HCT116 (cell line): ENCODE measurements around the gene PDZD4. TPM values are rescaled to one million over a fixed set of nuclear protein-coding genes. Genes with fewer than 3 reads are reported as not detected.

Experiments
- ATAC-seq: fragments of 200-7000 bp; cut with Tn5 transposase; 2 replicates; pipeline ENCODE4 v1.9.1; 2020; ENCODE audit warnings: mild to moderate bottlenecking, moderate library complexity
- BruUV-seq: library from RNA; stranded (reverse); fragments of 400-500 nt; replicated peaks from 2 replicates; lab custom pipeline; 2021; lab: Mats Ljungman, UMichigan
- CTCF ChIA-PET: fragments of 300-600 bp; sonication (Branson Sonifier 250); formaldehyde crosslinking; loops from one replicate; lab custom pipeline; 2021; ENCODE audit warnings: antibody characterized with exemption; lab: Charles Lee
- POLR2A ChIA-PET: fragments of 300-600, 350-600 bp; sonication (Branson Sonifier 250); formaldehyde crosslinking; loops from one replicate; lab custom pipeline; 2021; ENCODE audit warnings: antibody characterized with exemption; lab: Charles Lee
- RAD21 ChIA-PET, 2 experiments: fragments of 300-600 bp; sonication (Branson Sonifier 250); formaldehyde crosslinking; loops; one replicate each; lab custom pipeline; 2023; ENCODE audit warnings: low total read pairs in 2 of 2; ENCODE audit not compliant: uncharacterized antibody in 2 of 2, unreplicated experiment in 2 of 2, low non-redundant PET in 1 of 2; lab: Charles Lee
- DNase-seq: peaks from one replicate; pipeline ENCODE4 v3.0.0-alpha.2; 2010; ENCODE audit warnings: low read depth, low spot score
- H2AFZ ChIP-seq: fragments of 200-600 bp; shearing (Covaris generic), sonication (generic); 2 replicates; pipeline ENCODE4 v1.6.1; 2017; ENCODE audit warnings: low read depth, mixed run types, mixed read lengths, antibody characterized with exemption, low read length; ENCODE audit not compliant: poor library complexity, severe bottlenecking
- H3K27ac ChIP-seq: 2 replicates; pipeline ENCODE4 v1.5.1; 2012; ENCODE audit warnings: low read depth, low read length
- H3K27me3 ChIP-seq: fragments of 200-600 bp; sonication (generic); 2 replicates; pipeline ENCODE4 v1.6.1; 2016; ENCODE audit warnings: mixed run types, low read length, mixed read lengths; ENCODE audit not compliant: insufficient read depth
- H3K36me3 ChIP-seq, 2 experiments: fragments of 200-500 bp in 1 of 2; fragments of 200-600 bp in 1 of 2; sonication (Bioruptor generic) in 1 of 2; sonication (generic) in 1 of 2; 2 replicates each; pipeline versions ENCODE4 v1.5.1 to v1.6.1; 2014 to 2016; ENCODE audit warnings: low read length in 2 of 2, inconsistent platforms in 1 of 2, mixed read lengths in 1 of 2, mixed run types in 1 of 2; ENCODE audit not compliant: insufficient read depth in 2 of 2, control insufficient read depth in 1 of 2
- H3K4me1 ChIP-seq, 2 experiments: fragments of 200-600 bp in 1 of 2; sonication (generic) in 1 of 2; 2 replicates each; pipeline versions ENCODE4 v1.5.1 to v1.6.1; 2012 to 2017; ENCODE audit warnings: low read length in 2 of 2, inconsistent platforms in 1 of 2, mild to moderate bottlenecking in 1 of 2, mixed read lengths in 1 of 2, mixed run types in 1 of 2, moderate library complexity in 1 of 2; ENCODE audit not compliant: insufficient read depth in 2 of 2, control insufficient read depth in 1 of 2
- H3K4me2 ChIP-seq: fragments of 200-600 bp; sonication (generic); 2 replicates; pipeline ENCODE4 v1.6.1; 2017; ENCODE audit warnings: mixed run types, low read length, mixed read lengths
- H3K4me3 ChIP-seq, 2 experiments: fragments of 200-600 bp in 1 of 2; sonication (generic) in 1 of 2; replicated peaks in 1 of 2; 2 replicates each; pipeline ENCODE4 v1.5.1; 2011 to 2016; ENCODE audit warnings: low read length in 2 of 2, control low read depth in 1 of 2, low read depth in 1 of 2, mild to moderate bottlenecking in 1 of 2, mixed read lengths in 1 of 2, mixed run types in 1 of 2
- H3K79me2 ChIP-seq: fragments of 200-600 bp; sonication (generic); 2 replicates; pipeline ENCODE4 v1.6.1; 2017; ENCODE audit warnings: mild to moderate bottlenecking, mixed run types, low read length, moderate library complexity, mixed read lengths; ENCODE audit not compliant: insufficient read depth
- H3K9ac ChIP-seq: fragments of 200-600 bp; sonication (generic); 2 replicates; pipeline ENCODE4 v1.6.1; 2016; ENCODE audit warnings: low read length, mixed read lengths
- H3K9me2 ChIP-seq: fragments of 200-600 bp; sonication (generic), shearing (Covaris generic); 2 replicates; pipeline ENCODE4 v1.6.1; 2017; ENCODE audit warnings: mixed run types, mild to moderate bottlenecking, moderate library complexity; ENCODE audit not compliant: insufficient read depth
- H3K9me3 ChIP-seq, 2 experiments: fragments of 200-500 bp in 1 of 2; fragments of 200-600 bp in 1 of 2; sonication (Bioruptor generic) in 1 of 2; sonication (generic) in 1 of 2; 2 replicates each; pipeline ENCODE4 v1.6.1; 2014 to 2017; ENCODE audit warnings: low read length in 2 of 2, mixed read lengths in 2 of 2, inconsistent platforms in 1 of 2, low read depth in 1 of 2, mild to moderate bottlenecking in 1 of 2, mixed run types in 1 of 2, moderate library complexity in 1 of 2; ENCODE audit not compliant: control insufficient read depth in 1 of 2, insufficient read depth in 1 of 2
- H4K20me1 ChIP-seq: fragments of 200-600 bp; sonication (generic), shearing (Covaris generic); 2 replicates; pipeline ENCODE4 v1.6.1; 2017; ENCODE audit warnings: mixed run types, mild to moderate bottlenecking, moderate library complexity; ENCODE audit not compliant: insufficient read depth
- CBX3 ChIP-seq: IDR thresholded peaks from 2 replicates; pipeline ENCODE4 v1.6.1; 2012; ENCODE audit warnings: low read depth
- CEBPB ChIP-seq: IDR thresholded peaks from 2 replicates; pipeline ENCODE4 v1.6.1; 2012; ENCODE audit warnings: low read depth
- ELF1 ChIP-seq: IDR thresholded peaks from 2 replicates; pipeline ENCODE4 v1.6.1; 2012; ENCODE audit warnings: low read depth, borderline replicate concordance
- EZH2 ChIP-seq: fragments of 200-600 bp; sonication (generic); IDR thresholded peaks from 2 replicates; pipeline ENCODE4 v1.6.1; 2017; ENCODE audit warnings: antibody characterized with exemption, mixed run types
- EZH2phosphoT487 ChIP-seq: fragments of 200-600 bp; IDR thresholded peaks from 2 replicates; pipeline ENCODE4 v1.6.1; 2018; ENCODE audit warnings: antibody characterized with exemption, borderline replicate concordance
- JUND ChIP-seq: IDR thresholded peaks from 2 replicates; pipeline ENCODE4 v1.6.1; 2012
- POLR2A ChIP-seq: IDR thresholded peaks from 2 replicates; pipeline ENCODE4 v1.7.0; 2011; ENCODE audit warnings: borderline replicate concordance; ENCODE audit not compliant: insufficient read depth, insufficient read length; ENCODE audit errors: extremely low read depth
- RAD21 ChIP-seq: IDR thresholded peaks from 2 replicates; pipeline ENCODE4 v1.6.1; 2012; ENCODE audit warnings: low read depth, mild to moderate bottlenecking
- SP1 ChIP-seq: IDR thresholded peaks from 2 replicates; pipeline ENCODE4 v1.6.1; 2012; ENCODE audit warnings: low read depth
- SRF ChIP-seq: IDR thresholded peaks from 2 replicates; pipeline ENCODE4 v1.6.1; 2012; ENCODE audit warnings: low read depth
- TCF7L2 ChIP-seq: IDR thresholded peaks from 2 replicates; pipeline ENCODE4 v1.7.0; 2011; ENCODE audit warnings: borderline replicate concordance, inconsistent platforms; ENCODE audit not compliant: insufficient read depth, insufficient read length; ENCODE audit errors: extremely low read depth
- YY1 ChIP-seq: IDR thresholded peaks from 2 replicates; pipeline ENCODE4 v1.6.1; 2011; ENCODE audit warnings: low read length, low read depth, moderate library complexity, mild to moderate bottlenecking; ENCODE audit not compliant: insufficient replicate concordance; ENCODE audit errors: extremely low read depth
- ZNF274 ChIP-seq: fragments of 200-500 bp; sonication (Bioruptor generic); IDR thresholded peaks from 2 replicates; pipeline ENCODE4 v1.6.1; 2014; ENCODE audit warnings: mild to moderate bottlenecking, low read depth, low read length, inconsistent platforms
- intact Hi-C: fragments of 100-400 bp; cut with micrococcal nuclease; formaldehyde crosslinking; loops from 2 replicates; pipeline ENCODE4 v1.10.0; 2022
- total RNA-seq: library from RNA; stranded (reverse); gene quantifications from one replicate; pipeline ENCODE4 v1.2.1, GENCODE V29; 2021; ENCODE audit not compliant: unreplicated experiment
- TF ChIP-seq, protein P1 (sequence below): IDR thresholded peaks from 2 replicates; pipeline ENCODE4 v1.6.1; 2012; ENCODE audit warnings: low read depth
- TF ChIP-seq, protein P2 (sequence below), 3 experiments: fragments of 200-600 bp in 1 of 3; sonication (generic) in 1 of 3; IDR thresholded peaks in 2 of 3; conservative IDR thresholded peaks in 1 of 3; 2 replicates each; pipeline ENCODE4 v1.5.1; 2012 to 2017; ENCODE audit warnings: low read depth in 2 of 3, low read length in 2 of 3, antibody characterized with exemption in 1 of 3, borderline replicate concordance in 1 of 3, control low read depth in 1 of 3, mild to moderate bottlenecking in 1 of 3, mixed read lengths in 1 of 3, mixed run types in 1 of 3, moderate library complexity in 1 of 3; ENCODE audit not compliant: insufficient read depth in 1 of 3
- TF ChIP-seq, protein P3 (sequence below): IDR thresholded peaks from 2 replicates; pipeline ENCODE4 v1.6.1; 2012
- TF ChIP-seq, protein P4 (sequence below): IDR thresholded peaks from 2 replicates; pipeline ENCODE4 v1.6.1; 2012

PDZD4 gene
- total RNA-seq, 1 experiment from 2014 or later: 0.30 TPM

DNA sequence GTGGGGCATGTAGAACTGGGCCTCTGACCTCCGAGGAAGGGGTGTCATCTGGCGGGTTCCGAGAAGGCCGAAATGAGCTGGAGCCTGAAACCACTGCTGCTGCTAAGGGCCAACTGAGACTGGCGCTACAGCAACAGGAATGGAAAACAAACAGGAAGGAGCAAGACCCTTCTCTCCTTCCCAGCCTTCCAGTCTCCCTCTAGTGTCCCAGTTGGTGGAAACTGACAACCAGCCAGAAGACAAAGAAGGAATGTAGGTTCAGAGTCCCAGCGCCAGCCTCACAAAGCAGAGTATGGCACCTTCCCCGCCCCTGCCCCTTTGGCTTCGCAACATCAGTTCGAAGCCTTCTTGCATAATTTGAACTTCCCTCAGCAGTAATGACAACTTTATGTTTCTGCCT is 24.4 kb upstream of the PDZD4 start:
- Histone ChIP-seq H3K4me2 (no peak overlapping the region), H3K4me1 (no peaks in the 10 kb centered on the region), H2AFZ (no peak overlapping the region), H3K9me3 (no peaks in the 10 kb centered on the region), H3K27ac (no peak overlapping the region), H4K20me1 (no peaks in the 10 kb centered on the region), H3K27me3 (peaks cover 6% of the 10 kb centered on the region; the same call in 1 of the 2 replicates), H3K9ac (no peak overlapping the region), H3K36me3 (no peaks in the 10 kb centered on the region), H3K4me3 (no peak overlapping the region), H3K79me2 (no peaks in the 10 kb centered on the region), H3K9me2 (no peaks in the 10 kb centered on the region)
- no peak for DNase-seq
- BruUV-seq: no TSS peak
- ChIA-PET POLR2A (no interaction called here), CTCF (no interaction called here), RAD21 (no interaction called here)
- intact Hi-C loops: no loop called here
- ATAC-seq: no peak
- TF ChIP-seq RAD21 (no peak), ZNF274 (no peak), EZH2 (no peak), EZH2phosphoT487 (no peak)
- TF ChIP-seq, protein P1, sequence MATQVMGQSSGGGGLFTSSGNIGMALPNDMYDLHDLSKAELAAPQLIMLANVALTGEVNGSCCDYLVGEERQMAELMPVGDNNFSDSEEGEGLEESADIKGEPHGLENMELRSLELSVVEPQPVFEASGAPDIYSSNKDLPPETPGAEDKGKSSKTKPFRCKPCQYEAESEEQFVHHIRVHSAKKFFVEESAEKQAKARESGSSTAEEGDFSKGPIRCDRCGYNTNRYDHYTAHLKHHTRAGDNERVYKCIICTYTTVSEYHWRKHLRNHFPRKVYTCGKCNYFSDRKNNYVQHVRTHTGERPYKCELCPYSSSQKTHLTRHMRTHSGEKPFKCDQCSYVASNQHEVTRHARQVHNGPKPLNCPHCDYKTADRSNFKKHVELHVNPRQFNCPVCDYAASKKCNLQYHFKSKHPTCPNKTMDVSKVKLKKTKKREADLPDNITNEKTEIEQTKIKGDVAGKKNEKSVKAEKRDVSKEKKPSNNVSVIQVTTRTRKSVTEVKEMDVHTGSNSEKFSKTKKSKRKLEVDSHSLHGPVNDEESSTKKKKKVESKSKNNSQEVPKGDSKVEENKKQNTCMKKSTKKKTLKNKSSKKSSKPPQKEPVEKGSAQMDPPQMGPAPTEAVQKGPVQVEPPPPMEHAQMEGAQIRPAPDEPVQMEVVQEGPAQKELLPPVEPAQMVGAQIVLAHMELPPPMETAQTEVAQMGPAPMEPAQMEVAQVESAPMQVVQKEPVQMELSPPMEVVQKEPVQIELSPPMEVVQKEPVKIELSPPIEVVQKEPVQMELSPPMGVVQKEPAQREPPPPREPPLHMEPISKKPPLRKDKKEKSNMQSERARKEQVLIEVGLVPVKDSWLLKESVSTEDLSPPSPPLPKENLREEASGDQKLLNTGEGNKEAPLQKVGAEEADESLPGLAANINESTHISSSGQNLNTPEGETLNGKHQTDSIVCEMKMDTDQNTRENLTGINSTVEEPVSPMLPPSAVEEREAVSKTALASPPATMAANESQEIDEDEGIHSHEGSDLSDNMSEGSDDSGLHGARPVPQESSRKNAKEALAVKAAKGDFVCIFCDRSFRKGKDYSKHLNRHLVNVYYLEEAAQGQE: no peak

DNA sequence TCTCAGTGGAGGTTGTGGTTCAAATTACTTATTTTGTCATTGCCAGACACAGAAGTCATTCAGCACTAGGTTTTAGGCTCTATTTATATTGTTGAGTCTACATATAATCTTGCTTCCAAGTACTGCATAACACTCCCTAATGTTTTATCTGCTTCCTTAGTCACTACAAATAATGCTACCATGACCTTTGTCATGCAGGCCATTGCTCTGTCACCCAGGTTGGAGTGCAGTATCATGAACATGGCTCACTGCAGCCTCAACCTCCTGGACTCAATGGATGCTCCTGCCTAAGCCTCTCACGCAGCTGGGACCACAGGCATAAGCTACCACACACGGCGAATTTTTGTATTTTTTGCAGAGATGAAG is 23.5 kb upstream of the PDZD4 start:
- Histone ChIP-seq H3K9me3 (no peaks in the 10 kb centered on the region), H2AFZ (no peak overlapping the region), H3K27me3 (peaks cover 6% of the 10 kb centered on the region; the same call in 1 of the 2 replicates), H4K20me1 (no peaks in the 10 kb centered on the region), H3K9me2 (no peaks in the 10 kb centered on the region), H3K9ac (no peak overlapping the region), H3K36me3 (no peaks in the 10 kb centered on the region), H3K4me3 (no peak overlapping the region), H3K4me1 (no peaks in the 10 kb centered on the region), H3K4me2 (no peak overlapping the region), H3K27ac (no peak overlapping the region), H3K79me2 (no peaks in the 10 kb centered on the region)
- CTCF ChIA-PET: no interaction called here
- BruUV-seq: no TSS peak
- DNase-seq: no peak
- ATAC-seq: no peak
- RAD21 ChIA-PET: no interaction called here
- POLR2A ChIA-PET: no interaction called here
- intact Hi-C loops: no loop called here
- no peak for TF ChIP-seq TCF7L2
- no peak for TF ChIP-seq EZH2
- TF ChIP-seq, protein P2, sequence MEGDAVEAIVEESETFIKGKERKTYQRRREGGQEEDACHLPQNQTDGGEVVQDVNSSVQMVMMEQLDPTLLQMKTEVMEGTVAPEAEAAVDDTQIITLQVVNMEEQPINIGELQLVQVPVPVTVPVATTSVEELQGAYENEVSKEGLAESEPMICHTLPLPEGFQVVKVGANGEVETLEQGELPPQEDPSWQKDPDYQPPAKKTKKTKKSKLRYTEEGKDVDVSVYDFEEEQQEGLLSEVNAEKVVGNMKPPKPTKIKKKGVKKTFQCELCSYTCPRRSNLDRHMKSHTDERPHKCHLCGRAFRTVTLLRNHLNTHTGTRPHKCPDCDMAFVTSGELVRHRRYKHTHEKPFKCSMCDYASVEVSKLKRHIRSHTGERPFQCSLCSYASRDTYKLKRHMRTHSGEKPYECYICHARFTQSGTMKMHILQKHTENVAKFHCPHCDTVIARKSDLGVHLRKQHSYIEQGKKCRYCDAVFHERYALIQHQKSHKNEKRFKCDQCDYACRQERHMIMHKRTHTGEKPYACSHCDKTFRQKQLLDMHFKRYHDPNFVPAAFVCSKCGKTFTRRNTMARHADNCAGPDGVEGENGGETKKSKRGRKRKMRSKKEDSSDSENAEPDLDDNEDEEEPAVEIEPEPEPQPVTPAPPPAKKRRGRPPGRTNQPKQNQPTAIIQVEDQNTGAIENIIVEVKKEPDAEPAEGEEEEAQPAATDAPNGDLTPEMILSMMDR (IDR thresholded peaks at IDR 0.05 in 2 of 3, conservative IDR thresholded peaks at IDR 0.05 in 1 of 3; ENCODE audit: borderline replicate concordance in 1 of 3, insufficient read depth in 1 of 3, low read depth in 2 of 3, low read length in 2 of 3): no peak
- TF ChIP-seq POLR2A: no peak
- no peak for TF ChIP-seq JUND
- TF ChIP-seq SP1: no peak
- no peak for TF ChIP-seq CEBPB
- TF ChIP-seq, protein P3, sequence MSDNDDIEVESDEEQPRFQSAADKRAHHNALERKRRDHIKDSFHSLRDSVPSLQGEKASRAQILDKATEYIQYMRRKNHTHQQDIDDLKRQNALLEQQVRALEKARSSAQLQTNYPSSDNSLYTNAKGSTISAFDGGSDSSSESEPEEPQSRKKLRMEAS: no peak
- no peak for TF ChIP-seq SRF
- no peak for TF ChIP-seq EZH2phosphoT487
- TF ChIP-seq, protein P4, sequence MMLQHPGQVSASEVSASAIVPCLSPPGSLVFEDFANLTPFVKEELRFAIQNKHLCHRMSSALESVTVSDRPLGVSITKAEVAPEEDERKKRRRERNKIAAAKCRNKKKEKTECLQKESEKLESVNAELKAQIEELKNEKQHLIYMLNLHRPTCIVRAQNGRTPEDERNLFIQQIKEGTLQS: no peak
- TF ChIP-seq CBX3: no peak
- no peak for TF ChIP-seq ELF1
- TF ChIP-seq YY1: no peak
